GM12892 (cell line): ENCODE results near the gene FOXB1.

Experiments
- POLR2AphosphoS5 ChIP-seq: IDR thresholded peaks from 2 replicates; pipeline ENCODE4 v1.6.1; 2011; ENCODE audit warnings: low read depth, low read length, control low read depth
- TAF1 ChIP-seq: IDR thresholded peaks from 2 replicates; pipeline ENCODE4 v1.6.1; 2011; ENCODE audit warnings: low read depth, mild to moderate bottlenecking, control low read depth, low read length, borderline replicate concordance

DNA sequence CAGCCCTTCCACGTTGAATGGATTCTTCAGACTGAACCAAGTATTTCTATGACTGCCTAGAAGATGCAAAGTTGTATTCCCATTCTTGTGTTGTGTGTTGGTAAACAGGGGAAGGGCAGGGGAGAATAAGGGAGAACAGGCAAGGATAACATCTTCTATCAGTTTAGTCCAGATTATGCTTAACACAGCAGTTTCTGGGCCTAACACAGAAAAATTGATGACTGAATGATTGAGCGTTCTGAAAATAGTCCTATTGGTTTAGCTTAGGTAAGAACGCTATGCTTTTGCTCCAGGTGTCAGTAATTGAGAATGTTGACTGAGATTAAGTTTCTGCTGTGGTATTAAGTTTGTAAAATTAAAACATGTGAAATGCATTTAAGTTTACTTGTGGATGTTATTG lies 8.6 kb downstream of the FOXB1 start:
- no peak for TF ChIP-seq TAF1
- TF ChIP-seq POLR2AphosphoS5: no peak
